HG02943 (cell line): Measurements from ENCODE around the gene SLC22A23.
"Not testable (repeated sequence)": the region's sequence is repeated elsewhere in the genome, so short reads cannot be mapped to it uniquely, and the experiment has no call there.

Source experiments
- ATAC-seq: cut with Tn5 transposase; IDR thresholded peaks from one replicate; pipeline ENCODE4 v1.9.1; 2021; ENCODE audit warnings: mild to moderate bottlenecking, low read depth, moderate library complexity; ENCODE audit not compliant: unreplicated experiment

Gene SLC22A23

GRCh38 chr6:3260772-3261517, 195.9 kb downstream of the SLC22A23 start:
- ATAC-seq = no peak

GRCh38 chr6:3260296-3260695, 196.6 kb downstream of the SLC22A23 start:
- no peak for ATAC-seq

- ATAC-seq = peak; percentile 36
These were observed 197.3 kb downstream of the SLC22A23 start for GRCh38 chr6:3259491-3259958.

- ATAC-seq = peak; percentile 72
These were observed 197.9 kb downstream of the SLC22A23 start, which contains the start of gene PSMG4 for GRCh38 chr6:3258720-3259490. TSS of gene PSMG4 (plus strand) at chr6:3258947. CDS start at chr6:3259023, 76 bp downstream.

- ATAC-seq = no peak
These were observed 198.6 kb downstream of the SLC22A23 start for GRCh38 chr6:3258201-3258600.

- ATAC-seq = no peak
These were observed 203.3 kb downstream of the SLC22A23 start for GRCh38 chr6:3253597-3253961.

GRCh38 chr6:3252861-3253596, 203.8 kb downstream of the SLC22A23 start:
- ATAC-seq = no peak

- no peak for ATAC-seq
These were observed 204.5 kb downstream of the SLC22A23 start for GRCh38 chr6:3252369-3252768.

- no peak for ATAC-seq
These were observed 205.2 kb downstream of the SLC22A23 start for GRCh38 chr6:3251462-3252314.

GRCh38 chr6:3250231-3250675, 206.6 kb downstream of the SLC22A23 start:
- ATAC-seq = no peak

GRCh38 chr6:3249821-3250220, 207.0 kb downstream of the SLC22A23 start:
- no peak for ATAC-seq

GRCh38 chr6:3247255-3248146, 209.3 kb downstream of the SLC22A23 start:
- no peak for ATAC-seq

GRCh38 chr6:3245216-3245615, 211.6 kb downstream of the SLC22A23 start:
- ATAC-seq = no peak

- not testable (repeated sequence) for ATAC-seq
These were observed 212.1 kb downstream of the SLC22A23 start for GRCh38 chr6:3244832-3245161.

- no peak for ATAC-seq
These were observed 212.6 kb downstream of the SLC22A23 start for GRCh38 chr6:3244003-3244831.

- ATAC-seq = no peak
These were observed 214.1 kb downstream of the SLC22A23 start for GRCh38 chr6:3242768-3243167.

- not testable (repeated sequence) for ATAC-seq
These were observed 215.1 kb downstream of the SLC22A23 start for GRCh38 chr6:3241745-3242144.

GRCh38 chr6:3240595-3240994, 216.3 kb downstream of the SLC22A23 start:
- no peak for ATAC-seq
